GM21786 (cell line): ENCODE measurements around the gene TRIO.

Experiments
- ATAC-seq: cut with Tn5 transposase; IDR thresholded peaks from one replicate; pipeline ENCODE4 v1.9.1; 2021; ENCODE audit not compliant: unreplicated experiment

TRIO gene

GRCh38 chr5:14183187-14183939 is 40.2 kb downstream of the TRIO start:
- ATAC-seq, result no peak

- ATAC-seq, result no peak
Observed at GRCh38 chr5:14184082-14184481, 40.9 kb downstream of the TRIO start.

- ATAC-seq, result no peak
Observed at GRCh38 chr5:14184725-14185124, 41.6 kb downstream of the TRIO start.

GRCh38 chr5:14185326-14186058 is 42.4 kb downstream of the TRIO start:
- ATAC-seq, result no peak

- no peak for ATAC-seq
Observed at GRCh38 chr5:14186059-14186830, 43.1 kb downstream of the TRIO start.

GRCh38 chr5:14187157-14187556 is 44.0 kb downstream of the TRIO start:
- no peak for ATAC-seq

- no peak for ATAC-seq
Observed at GRCh38 chr5:14187660-14188059, 44.5 kb downstream of the TRIO start.

GRCh38 chr5:14188778-14189177 is 45.6 kb downstream of the TRIO start:
- ATAC-seq, result no peak

- ATAC-seq, result no peak
Observed at GRCh38 chr5:14189680-14190079, 46.5 kb downstream of the TRIO start.

GRCh38 chr5:14190194-14191164 is 47.3 kb downstream of the TRIO start:
- ATAC-seq, result no peak

- no peak for ATAC-seq
Observed at GRCh38 chr5:14191325-14191724, 48.2 kb downstream of the TRIO start.

GRCh38 chr5:14193496-14193895 is 50.4 kb downstream of the TRIO start:
- ATAC-seq, result no peak

GRCh38 chr5:14195588-14195987 is 52.4 kb downstream of the TRIO start:
- no peak for ATAC-seq

- ATAC-seq, result no peak
Observed at GRCh38 chr5:14197056-14197455, 53.9 kb downstream of the TRIO start.

- no peak for ATAC-seq
Observed at GRCh38 chr5:14199902-14200301, 56.8 kb downstream of the TRIO start.

GRCh38 chr5:14200312-14200990 is 57.3 kb downstream of the TRIO start:
- no peak for ATAC-seq

- no peak for ATAC-seq
Observed at GRCh38 chr5:14201325-14202045, 58.3 kb downstream of the TRIO start.

GRCh38 chr5:14202462-14202861 is 59.3 kb downstream of the TRIO start:
- no peak for ATAC-seq

GRCh38 chr5:14204011-14204670 is 61.0 kb downstream of the TRIO start:
- ATAC-seq, result no peak
